ENCODE data around the gene EHD1.
"Not testable (repeated sequence)": the region's sequence is repeated elsewhere in the genome, so short reads cannot be mapped to it uniquely, and the experiment has no call there.

EHD1 gene

DNA sequence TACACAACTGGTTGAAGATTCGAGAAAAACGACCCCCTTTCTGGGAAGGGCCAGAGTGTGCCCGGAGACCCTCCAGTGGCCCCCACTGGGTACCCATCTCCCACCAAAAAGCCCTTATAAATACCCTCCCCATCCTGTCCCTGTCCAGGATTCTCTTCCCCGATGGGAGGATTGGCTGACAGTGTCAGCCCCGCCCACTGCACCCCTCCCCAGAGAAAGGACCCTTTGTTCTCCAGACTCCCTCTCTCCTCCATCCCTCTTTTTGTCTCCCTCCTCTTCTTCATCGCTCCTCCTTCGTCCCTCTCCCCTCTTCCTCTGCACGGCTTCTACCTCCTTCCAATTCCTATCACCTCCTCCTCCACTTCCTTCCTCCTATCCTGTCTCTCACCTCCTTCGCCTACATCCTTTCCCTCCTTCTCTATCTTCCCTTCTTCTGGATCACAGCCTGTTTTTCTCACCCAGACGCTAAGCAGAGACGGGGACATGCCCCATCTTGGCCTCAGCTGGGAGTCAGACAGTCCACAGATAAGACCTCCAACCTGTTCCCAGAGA lies 54.8 kb downstream of the EHD1 start:
- no peak for DNase-seq

GRCh38 chr11:64817476-64817875 lies 60.9 kb downstream of the EHD1 start:
- DNase-seq: no peak

- DNase-seq: not testable (repeated sequence)
These were observed 63.0 kb downstream of the EHD1 start for GRCh38 chr11:64815433-64815832.

DNA sequence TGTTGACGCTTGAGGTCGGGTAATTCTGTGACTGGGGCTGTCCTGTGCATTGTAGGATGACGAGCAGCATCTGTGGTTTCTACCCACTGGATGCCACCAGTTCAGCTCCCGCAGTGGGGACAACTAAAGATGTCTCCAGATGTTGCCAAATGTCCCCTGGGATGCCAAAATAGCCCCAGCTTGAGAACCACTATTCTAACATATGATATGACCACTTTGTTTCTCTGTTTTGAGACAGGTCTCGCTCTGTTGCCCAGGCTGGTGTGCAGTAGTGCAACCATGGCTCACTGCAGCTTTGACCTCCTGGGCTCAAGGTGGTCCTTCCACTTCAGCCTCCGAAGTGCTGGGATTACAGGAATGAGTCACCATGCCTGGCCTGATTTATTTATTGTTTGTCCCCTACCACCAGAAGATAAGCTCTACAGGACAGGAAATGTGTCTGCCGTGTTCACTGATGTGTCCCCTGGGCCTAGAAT lies 63.7 kb downstream of the EHD1 start:
- no peak for DNase-seq

- DNase-seq: no peak
These were observed 64.6 kb downstream of the EHD1 start for GRCh38 chr11:64813826-64814225.

DNA sequence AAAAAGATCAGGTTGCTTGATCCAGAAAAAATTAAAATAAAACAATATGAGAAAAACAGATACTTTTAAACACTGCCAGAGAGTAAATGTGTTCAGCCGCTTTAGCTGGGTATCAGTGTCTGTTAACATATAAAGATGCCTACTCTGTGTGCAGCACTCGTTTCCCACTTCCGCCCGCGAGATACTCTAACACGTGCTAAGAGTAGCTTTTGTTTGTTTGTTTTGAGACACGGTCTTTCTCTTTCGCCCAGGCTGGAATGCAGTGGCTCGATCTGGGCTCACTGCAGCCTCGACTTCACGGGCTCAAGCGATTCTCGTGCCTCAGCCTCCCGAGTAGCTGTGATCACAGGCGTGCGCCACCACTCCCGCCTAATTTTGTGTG lies 67.5 kb downstream of the EHD1 start:
- peak; percentile 91 for DNase-seq

GRCh38 chr11:64810271-64810890 lies 68.0 kb downstream of the EHD1 start, which contains the start of gene MEN1:
TSS of gene MEN1 (minus strand) at chr11:64810551. CDS start at chr11:64810109, 442 bp downstream.
- peak; percentile 91 for DNase-seq

- no peak for DNase-seq
These were observed 68.6 kb downstream of the EHD1 start for GRCh38 chr11:64809781-64810241.

- DNase-seq: no peak
These were observed 72.9 kb downstream of the EHD1 start for GRCh38 chr11:64805481-64805880.

DNA sequence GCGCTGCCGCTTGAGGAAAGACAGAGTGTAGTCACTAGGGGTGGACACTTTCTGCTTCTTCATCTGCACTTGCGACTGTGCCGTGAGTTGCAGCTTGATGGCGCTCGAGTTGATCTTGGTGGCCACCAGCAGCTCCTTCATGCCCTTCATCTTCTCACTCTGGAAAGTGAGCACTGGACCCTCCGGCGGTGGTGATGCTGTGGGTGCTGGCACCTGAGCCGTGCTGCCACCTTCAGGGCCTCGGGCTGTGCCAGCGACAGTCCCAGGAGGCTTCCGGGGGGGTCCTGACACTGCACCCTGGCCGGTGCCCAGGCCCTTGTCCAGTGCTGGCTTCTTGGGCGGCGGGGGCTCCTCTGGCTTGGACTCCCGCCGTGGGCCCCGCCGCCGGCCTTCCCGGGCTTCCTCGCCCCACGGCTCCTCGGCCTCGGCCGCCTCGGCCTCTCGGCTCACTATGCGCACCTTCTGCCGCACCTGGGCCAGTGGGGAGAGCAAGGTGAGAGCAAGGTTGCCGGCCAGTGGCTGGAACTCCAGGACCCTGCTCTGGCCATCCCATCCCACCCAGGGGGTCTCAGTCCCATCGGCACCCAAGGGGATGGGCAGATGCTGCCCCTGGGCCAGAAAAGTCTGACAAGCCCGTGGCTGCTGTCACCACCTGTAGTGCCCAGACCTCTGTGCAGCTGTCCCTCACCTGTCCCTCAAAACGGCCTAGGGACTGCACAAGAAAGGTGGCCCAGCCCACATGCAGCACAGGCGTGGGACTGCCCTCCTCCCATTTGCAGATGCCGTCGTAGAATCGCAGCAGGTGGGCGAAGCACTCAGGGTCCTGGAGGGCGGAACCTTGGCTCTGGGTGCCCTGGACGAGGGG lies 73.8 kb downstream of the EHD1 start:
- no peak for DNase-seq

DNA sequence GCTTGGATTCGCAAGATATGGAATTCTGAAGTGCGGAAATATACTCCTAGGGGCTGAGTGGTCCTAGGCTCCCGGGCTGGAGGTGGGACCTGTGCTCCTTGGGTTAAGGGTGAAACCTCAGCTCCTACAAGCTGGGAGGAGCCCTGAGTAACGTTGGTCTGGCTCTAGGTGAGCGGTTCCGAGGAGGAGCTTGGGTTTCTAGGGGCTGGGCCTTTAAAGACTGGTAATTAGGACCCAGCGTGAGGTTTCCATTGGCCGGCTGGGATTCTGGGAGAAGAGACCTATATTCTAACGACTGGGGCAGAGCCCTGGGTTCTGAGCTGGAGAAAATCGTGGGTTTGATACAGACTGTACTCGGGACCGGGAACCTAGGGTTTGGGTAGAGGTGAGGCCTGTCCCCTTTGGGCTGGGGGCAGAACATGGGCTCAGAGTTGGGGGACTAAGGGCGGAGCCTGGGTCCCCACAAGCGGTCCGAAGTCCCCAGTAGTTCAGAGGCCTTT lies 74.5 kb downstream of the EHD1 start:
- no peak for DNase-seq

DNA sequence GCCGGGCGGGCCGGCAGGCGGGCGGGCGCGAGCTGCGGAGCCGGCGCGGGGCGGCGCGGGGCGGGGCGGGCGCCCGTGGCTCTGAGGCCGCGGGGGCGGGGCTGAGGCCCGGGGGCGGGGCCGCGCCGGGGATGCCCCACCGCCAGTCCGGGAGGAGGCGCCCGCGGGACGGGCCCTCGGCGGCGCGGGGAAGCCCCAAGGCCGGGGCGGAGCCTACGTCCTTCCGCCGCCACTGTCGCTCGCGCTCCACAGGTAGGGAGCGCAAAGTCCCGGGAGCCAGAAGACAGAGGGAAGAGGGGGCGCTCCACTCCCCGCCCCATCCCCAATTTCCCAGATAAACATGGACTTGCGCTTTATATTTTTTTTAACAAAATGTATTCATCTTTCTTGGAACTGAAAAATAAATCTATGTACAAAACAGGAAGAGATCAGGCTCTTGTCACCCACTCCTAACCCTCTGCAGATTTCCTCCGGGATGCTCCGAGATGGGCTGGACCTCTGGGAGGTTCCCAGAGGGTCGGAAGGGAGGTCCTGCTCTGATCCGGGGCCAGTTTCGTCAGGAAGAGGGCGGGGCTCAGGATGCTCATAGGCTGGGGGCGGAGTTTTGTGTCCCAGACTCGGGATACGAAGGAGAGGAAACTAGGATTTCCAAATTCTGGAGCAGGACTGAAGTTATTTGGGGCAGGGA lies 75.1 kb downstream of the EHD1 start, which contains the start of gene MAP4K2:
Gene MAP4K2, minus strand, starts transcription at position 57 of the 688 bp plus-strand sequence. CDS start 65 bp downstream, outside the sequence.
- DNase-seq: peak; percentile 75

DNA sequence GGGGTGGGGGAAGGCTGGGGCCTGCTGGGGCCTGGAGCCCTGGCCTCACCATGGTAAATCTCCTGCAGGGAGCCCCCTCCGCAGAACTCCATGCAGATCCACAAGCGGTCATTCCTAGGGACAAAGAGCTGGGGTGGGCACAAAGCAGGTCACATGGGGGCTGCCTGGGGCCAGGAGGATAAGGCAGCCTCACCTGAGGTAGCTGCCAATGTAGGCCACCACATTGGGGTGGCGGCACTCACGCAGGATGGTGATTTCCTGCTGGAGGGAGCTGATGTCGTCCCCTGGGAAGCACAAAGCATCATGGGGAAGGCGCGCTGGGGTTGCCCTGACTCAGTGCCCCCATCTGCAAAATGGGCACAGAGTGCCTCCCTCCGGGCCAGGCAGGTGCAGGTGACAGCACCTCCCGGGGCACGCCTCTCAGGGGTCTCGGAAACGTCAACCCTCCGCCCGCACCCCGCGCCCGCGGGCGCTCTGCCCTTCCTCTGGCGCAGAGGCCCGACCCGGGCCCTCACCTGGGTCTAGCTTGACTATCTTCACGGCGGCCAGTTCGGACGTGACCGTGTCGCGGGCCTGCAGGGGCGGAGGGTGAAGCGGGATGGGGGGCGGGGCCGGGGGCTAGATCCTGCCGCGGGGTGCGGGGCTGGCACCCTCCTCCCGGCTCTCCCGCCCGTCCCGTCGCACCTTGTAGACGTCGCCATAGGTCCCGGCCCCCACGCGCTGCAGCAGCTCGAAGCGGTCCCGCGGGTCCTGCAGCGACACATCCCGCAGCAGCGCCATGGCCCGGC lies 75.9 kb downstream of the EHD1 start:
- DNase-seq: no peak

All from NCI-H2029 treated with DMSO at 0.1 percent for 48 hours (cell line).